Vagina (tissue), 2 donors: ENCODE data around the gene SETD1B. TPM values are rescaled to one million over a fixed set of nuclear protein-coding genes. Genes with fewer than 3 reads are reported as not detected.
"Not testable (repeated sequence)": the region's sequence is repeated elsewhere in the genome, so short reads cannot be mapped to it uniquely, and the experiment has no call there.

Source experiments
- DNase-seq, 2 donors: peaks; one replicate each; pipeline ENCODE4 v3.0.0-alpha.2; 2017; ENCODE audit errors: extremely low spot score in 2 of 2
- H3K27ac ChIP-seq: fragments of 200-600 bp; sonication (generic); one replicate; pipeline ENCODE4 v1.5.1; 2019
- H3K27me3 ChIP-seq: fragments of 200-600 bp; sonication (generic); one replicate; pipeline ENCODE4 v1.5.1; 2019
- H3K36me3 ChIP-seq, 2 donors: fragments of 200-600 bp; sonication (generic); one replicate each; pipeline ENCODE4 v1.5.1; 2017 to 2019
- H3K4me1 ChIP-seq: fragments of 200-600 bp; sonication (generic); one replicate; pipeline ENCODE4 v1.5.1; 2019
- H3K4me3 ChIP-seq, 2 donors: fragments of 200-600 bp; sonication (generic); 1 replicate in 1 of 2; 2 replicates in 1 of 2; pipeline ENCODE4 v1.5.1; 2016 to 2019
- H3K9me3 ChIP-seq: fragments of 200-600 bp; sonication (generic); one replicate; pipeline ENCODE4 v1.5.1; 2019
- CTCF ChIP-seq, 3 experiments: fragments of 450-650 bp in 2 of 3; fragments of 200-600 bp in 1 of 3; sonication (generic) in 1 of 3; IDR thresholded peaks; one replicate each; pipeline ENCODE4 v1.5.1; 2017 to 2019; ENCODE audit warnings: antibody characterized with exemption in 3 of 3, mild to moderate bottlenecking in 2 of 3, moderate library complexity in 2 of 3
- POLR2A ChIP-seq, 2 donors: fragments of 450-650 bp; IDR thresholded peaks; one replicate each; pipeline ENCODE4 v1.6.1; 2017; ENCODE audit warnings: antibody characterized with exemption in 2 of 2, mild to moderate bottlenecking in 2 of 2, moderate library complexity in 2 of 2
- POLR2AphosphoS5 ChIP-seq, 2 donors: sonication (generic); formaldehyde crosslinking; IDR thresholded peaks; one replicate each; pipeline ENCODE4 v1.9.0; 2017; ENCODE audit warnings: antibody characterized with exemption in 2 of 2, mild to moderate bottlenecking in 2 of 2, low read depth in 1 of 2; ENCODE audit not compliant: insufficient read depth in 1 of 2
- intact Hi-C: fragments of 100-400 bp; cut with DNase I; formaldehyde crosslinking; loops from one replicate; pipeline ENCODE4 v1.15.1; 2023
- small RNA-seq: library from RNA; depleted of rRNA; stranded (forward); fragments of <200 nt; gene quantifications from one replicate; pipeline ENCODE3, GENCODE V24; 2016
- total RNA-seq: library from RNA; depleted of rRNA; stranded (reverse); fragments of >200 nt; gene quantifications from one replicate; pipeline ENCODE4 v1.2.3, GENCODE V29; 2016

SETD1B gene
- total RNA-seq, 1 donor from 2014 or later = 10.6 TPM

- H3K4me3 ChIP-seq = no peak overlapping the region
- no peak overlapping the region for H3K27ac ChIP-seq
- H3K36me3 ChIP-seq = no peaks in the 10 kb centered on the region
- TF ChIP-seq POLR2AphosphoS5 (IDR thresholded peaks at IDR 0.05; ENCODE audit: insufficient read depth in 1 of 2, low read depth in 1 of 2) (no peak), CTCF (IDR thresholded peaks at IDR 0.05) (no peak), POLR2A (IDR thresholded peaks at IDR 0.05) (no peak)
- intact Hi-C loops = no loop called here
- H3K9me3 ChIP-seq = no peaks in the 10 kb centered on the region
- H3K27me3 ChIP-seq = no peaks in the 10 kb centered on the region
- no peaks in the 10 kb centered on the region for H3K4me1 ChIP-seq
- no peak for DNase-seq
Observed at GRCh38 chr12:121875582-121875981, 71.8 kb downstream of the SETD1B start.

GRCh38 chr12:121876080-121876447, 72.3 kb downstream of the SETD1B start:
- DNase-seq, H3K4me3 ChIP-seq, H3K9me3 ChIP-seq, H3K36me3 ChIP-seq, H3K27me3 ChIP-seq, H3K4me1 ChIP-seq, intact Hi-C loops, H3K27ac ChIP-seq: not testable (repeated sequence)

Small RNA genes lying within 50 kb of the gene (small RNA-seq; reads per million reads assigned to genes)
- not detected for gene AC069503.3

Other genes with a start within 250 kb of the SETD1B start
- 18.9 TPM for gene KDM2B, start 223.0 kb upstream of the SETD1B start, total RNA-seq
- gene ORAI1, start 177.5 kb upstream of the SETD1B start, total RNA-seq = 18.2 TPM
- gene MORN3, start 134.4 kb upstream of the SETD1B start, total RNA-seq = not detected
- gene TMEM120B, start 91.3 kb upstream of the SETD1B start, total RNA-seq = 3.9 TPM
- gene RHOF, start 10.3 kb upstream of the SETD1B start, total RNA-seq = 16.5 TPM
- not detected for gene HPD, start 54.9 kb downstream of the SETD1B start, total RNA-seq
- 46.2 TPM for gene PSMD9, start 84.8 kb downstream of the SETD1B start, total RNA-seq
- gene CFAP251, start 114.6 kb downstream of the SETD1B start, total RNA-seq = 8.8 TPM
- gene BCL7A, start 217.9 kb downstream of the SETD1B start, total RNA-seq = 8.1 TPM